GM18951 (cell line): ENCODE data around the gene ARL6IP4.

ENCODE experiments used
- POLR2A ChIP-seq: IDR thresholded peaks from 4 replicates; pipeline ENCODE4 v1.6.1; 2011; ENCODE audit warnings: mild to moderate bottlenecking; ENCODE audit not compliant: insufficient read length, insufficient read depth; ENCODE audit errors: extremely low read depth
- in situ Hi-C: fragments of 300-500 bp; cut with MboI; formaldehyde crosslinking; loops from one replicate; pipeline ENCODE4 v1.12.0; 2022; ENCODE audit warnings: low sequenced_read_pairs, mixed read lengths, inconsistent platforms; ENCODE audit not compliant: unreplicated experiment

The ARL6IP4 gene

DNA sequence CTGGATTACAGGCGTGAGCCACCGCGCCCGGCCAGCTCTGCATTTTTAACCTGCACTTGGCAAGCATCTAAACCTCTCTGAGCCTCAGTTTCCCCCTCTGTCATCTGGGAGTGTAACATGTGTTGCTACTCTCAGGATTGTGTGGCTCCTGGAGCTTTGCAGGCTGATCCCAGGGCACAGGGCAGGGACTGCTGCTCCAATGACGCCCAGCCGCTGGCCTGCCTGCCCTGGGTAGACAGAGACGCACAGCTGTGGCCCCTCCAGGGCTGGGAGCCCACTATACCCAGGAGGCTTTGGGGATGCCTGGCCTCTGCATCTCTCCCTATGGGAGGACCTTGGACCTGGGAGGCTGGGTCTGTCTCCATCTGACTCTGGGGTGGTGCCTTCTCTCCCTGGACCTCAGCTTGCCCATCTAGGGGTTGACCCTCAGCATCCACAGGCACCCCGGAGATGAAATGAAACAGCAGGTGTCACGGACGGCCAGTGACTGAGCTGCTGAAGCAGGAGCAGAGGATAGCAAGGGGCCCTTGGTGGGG lies 13.7 kb downstream of the ARL6IP4 start:
- in situ Hi-C loops = no loop called here
- no peak for TF ChIP-seq POLR2A

DNA sequence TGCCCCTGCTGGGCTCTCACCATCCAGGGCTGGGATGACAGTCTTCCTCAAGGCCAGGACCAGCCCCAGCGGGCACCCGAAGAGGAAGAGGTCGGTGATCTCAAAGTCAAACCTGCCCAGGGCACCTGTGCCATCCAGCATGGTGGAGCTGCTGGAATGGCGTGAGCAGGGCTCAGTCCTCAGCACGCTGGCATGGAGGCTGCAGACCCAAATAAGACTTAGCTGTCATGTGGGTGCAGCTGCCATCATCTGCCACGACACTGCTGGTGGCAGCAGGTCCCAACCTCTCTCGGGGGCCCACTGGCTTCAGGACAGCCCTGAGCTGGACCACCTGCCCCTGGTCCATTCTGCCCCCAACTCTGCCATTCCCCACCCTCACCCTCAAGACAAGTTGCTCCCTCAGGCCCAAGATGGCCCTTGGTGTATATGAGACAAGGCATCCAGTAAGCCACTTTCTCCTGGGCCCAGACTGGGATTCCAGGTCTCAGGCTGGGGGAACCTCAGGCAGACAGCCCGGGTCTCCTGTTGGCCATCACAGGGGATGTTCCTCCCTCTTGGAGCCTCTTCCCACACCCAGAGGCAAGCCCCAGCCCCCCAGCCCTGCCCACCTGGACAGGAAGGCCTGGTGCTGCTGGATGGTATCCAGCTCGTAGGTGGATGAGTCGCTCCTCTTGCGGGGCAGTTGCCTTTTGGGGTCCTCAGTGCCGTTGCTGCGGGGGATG lies 14.5 kb downstream of the ARL6IP4 start:
- no peak for TF ChIP-seq POLR2A
- in situ Hi-C loops = no loop called here

DNA sequence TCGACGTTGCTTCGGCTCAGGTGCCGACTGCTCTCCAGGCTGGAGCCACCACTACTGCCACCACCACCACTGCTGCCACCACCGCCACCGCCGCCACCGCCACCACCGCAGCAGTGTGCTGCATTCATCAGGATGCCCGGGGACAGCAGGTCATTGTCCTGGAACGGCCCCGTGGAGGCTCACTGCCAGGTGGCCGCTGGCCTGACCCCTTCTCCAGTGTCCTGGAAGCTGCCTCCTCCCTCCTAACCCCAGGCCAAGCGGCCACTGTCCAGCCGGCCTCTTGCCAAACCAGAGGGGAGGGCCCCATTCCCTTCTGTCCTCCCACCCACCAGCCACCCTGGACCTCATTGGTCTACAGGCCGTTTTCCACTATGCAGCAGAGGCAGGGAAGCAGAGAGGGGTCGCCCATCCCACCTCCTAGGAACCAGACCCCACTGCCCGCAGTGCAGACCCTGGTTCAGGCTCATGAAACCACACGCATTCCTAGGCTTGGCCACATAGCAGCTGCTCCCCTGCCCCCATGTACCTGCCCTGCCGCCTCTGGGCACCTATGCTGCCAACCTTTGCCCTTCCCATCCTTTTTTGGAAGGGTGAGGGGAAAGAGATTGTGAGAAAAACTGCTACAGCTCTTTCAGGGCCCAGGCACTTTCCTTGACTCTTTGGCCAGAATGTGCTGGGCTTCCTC lies 15.2 kb downstream of the ARL6IP4 start:
- no peak for TF ChIP-seq POLR2A
- in situ Hi-C loops = no loop called here

DNA sequence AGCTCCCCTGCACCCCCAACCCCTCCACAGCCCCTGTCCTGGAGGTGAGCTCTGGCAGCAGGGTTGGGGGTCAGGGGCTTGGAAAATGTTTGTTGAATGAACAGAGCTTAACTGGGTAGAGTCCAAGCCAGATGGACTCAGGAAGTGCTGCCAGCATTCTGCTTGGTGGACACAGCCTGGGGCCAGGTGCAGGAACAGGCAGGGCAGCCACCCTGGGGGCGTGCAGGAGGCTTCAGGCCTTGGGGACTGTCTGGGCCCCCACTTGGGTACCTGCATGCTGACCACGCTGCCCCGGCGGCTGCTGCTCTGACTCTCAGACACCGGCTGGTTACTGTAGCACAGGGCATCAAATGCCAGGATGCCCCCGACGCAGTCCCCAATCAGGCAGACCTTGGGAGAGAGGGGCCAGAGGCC lies 15.7 kb downstream of the ARL6IP4 start:
- no peak for TF ChIP-seq POLR2A

DNA sequence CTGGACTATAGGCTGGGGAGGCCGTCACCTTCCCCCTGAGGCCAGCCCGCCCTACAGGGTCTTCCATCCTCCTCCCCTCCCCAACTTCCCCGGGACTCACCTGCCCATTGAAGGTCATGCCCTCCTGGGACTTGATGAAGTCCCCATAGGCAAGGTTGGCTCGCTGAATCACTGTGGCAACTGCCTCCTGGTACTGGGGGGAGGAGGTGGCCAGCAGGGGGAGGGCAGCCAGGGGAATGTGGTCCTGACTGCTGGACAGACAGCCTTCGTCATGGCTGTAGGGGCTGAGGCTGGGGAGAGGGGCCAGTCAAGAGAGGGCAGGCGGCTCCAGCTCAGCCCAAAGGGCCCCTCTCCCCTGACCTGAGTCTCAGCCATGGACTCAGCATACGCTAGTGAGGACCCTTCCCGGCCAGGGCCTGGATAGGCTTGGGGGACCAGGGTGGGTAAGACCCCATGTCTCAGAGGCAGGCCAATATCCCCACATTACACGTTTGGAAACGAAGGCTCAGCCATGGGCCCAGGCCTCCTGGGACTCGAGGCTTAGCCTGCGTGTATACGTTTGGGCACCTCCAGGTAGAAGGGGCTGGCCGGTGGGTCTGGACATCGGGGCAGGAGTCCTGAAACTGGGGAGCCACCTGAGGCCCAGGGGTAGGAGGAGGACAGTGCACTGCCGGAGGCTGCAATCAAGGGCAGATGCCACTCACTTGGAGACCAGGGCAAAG lies 16.3 kb downstream of the ARL6IP4 start:
- in situ Hi-C loops = no loop called here
- no peak for TF ChIP-seq POLR2A

More for the DNA sequence above, 15.7 kb downstream of the ARL6IP4 start:
- in situ Hi-C loops = no loop called here

DNA sequence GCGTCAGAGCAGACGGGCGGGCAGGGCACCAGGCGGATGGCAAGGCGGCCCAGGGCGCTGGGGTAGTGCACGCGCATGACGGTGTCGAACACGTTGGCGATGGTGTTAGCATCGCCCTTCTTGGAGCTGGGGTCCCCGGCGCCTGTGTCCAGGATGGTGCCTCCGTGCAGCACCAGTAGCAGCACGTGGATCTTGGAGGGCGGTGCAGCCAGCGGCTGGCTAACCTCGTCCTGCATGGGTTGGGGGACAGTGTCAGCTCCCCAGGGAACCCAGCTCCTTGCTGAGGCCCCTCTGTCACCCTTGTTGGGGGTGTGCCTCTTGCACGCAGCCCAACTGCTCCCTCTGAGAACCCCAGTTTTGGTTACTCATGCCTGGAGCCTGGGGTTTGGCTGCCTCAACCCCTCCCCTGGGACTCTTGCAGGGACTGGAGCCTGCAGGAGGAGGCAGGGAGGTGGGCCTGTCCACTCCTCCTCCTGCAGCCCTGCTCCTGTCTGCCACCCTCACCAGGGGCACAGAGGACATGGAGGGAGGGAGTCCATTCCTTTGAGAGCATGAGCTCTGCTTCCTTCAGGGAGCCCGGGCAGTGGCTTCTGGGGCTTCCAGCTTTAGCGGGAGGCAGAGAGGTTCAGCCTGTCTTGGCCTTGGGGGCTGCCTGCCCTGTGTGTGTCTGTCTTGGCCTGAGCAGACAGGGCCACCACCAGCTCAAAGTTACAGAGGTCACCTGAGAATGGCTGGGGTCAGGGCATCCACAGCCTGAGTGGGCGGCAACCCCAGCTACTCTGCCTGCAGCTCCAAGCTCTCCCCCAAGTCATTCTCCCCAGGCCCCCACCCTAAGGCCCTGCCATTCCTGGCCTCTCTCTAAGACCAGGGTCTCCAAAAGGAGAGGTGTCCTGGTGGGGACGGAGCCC lies 17.1 kb downstream of the ARL6IP4 start:
- in situ Hi-C loops = no loop called here
- no peak for TF ChIP-seq POLR2A

DNA sequence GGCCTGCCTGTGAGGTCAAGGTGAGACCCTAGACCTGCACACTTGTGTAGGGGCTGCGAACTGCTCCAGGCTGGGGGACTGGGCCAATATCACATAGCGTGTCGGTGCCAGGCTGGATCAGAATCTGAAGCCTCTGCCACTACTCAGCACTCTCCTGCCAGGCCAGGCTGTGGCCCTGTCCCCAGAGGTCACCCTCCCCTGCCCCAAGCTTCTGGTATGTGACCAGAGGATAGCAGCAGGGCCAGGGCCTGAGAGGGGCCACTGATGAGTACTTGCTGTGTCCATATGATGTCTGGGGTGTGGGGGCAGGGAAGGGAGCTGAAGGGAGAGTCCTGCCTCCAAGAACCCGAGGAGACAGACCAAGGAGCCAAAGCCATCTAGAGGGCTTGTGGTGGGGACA lies 17.8 kb downstream of the ARL6IP4 start:
- in situ Hi-C loops = no loop called here
- TF ChIP-seq POLR2A = no peak

DNA sequence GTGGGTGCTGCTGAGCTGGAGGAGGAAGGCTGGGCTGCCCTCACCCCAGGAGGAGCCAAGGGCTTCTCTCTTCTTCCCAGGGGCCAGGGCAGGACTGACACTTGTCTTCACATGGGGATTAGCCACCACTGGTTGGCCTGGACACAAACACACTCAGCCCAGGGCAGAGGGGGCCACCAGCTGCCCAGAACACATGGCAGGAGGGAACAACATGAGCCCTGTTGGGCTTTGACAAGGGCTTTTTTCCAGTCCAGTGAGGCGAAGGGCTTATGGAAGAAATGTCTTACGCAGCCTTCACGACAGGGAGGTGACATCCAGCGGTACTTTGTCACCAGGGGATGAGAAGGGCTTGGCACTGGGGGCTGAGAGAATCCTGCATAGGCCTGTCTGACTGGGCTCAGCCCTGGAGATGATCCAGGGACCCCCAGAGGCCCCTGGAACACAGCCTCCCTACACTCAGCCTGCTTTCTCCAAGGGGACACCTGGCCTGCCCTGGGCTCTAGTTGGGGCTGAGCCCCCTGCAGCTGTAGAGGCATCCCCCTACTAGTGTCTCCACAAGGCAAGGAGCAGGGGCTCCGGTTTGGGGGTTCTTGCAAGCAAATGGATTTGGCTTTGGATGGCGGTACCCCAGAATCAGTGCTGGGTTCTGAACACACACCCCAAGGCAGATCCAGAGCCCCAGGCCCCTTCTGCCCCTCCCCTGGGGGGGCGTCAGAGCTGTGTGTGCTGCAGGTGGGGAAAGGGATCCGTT lies 18.9 kb downstream of the ARL6IP4 start:
- no peak for TF ChIP-seq POLR2A
- in situ Hi-C loops = no loop called here

DNA sequence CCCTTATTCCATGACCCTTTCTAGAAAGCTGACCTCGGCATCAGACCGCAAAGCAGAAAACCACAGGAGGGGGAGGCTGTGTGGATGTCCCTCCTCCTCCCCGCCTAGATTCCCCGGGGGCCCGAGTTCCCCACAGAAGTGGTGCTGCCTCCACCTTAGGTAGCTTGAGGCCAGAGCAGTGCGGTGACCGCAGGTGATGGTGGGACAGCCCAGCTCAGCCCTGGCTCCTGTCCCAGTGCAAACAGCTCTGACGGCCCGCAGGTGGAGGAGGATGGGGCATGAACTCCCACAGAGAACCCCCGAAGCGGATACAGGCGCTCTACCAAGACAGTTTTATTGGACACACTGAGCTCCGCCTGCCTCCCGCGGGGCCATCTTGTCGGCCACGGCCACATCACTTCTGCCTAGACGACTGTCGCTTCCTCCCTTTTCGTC lies 19.5 kb downstream of the ARL6IP4 start:
- no peak for TF ChIP-seq POLR2A
- in situ Hi-C loops = no loop called here

DNA sequence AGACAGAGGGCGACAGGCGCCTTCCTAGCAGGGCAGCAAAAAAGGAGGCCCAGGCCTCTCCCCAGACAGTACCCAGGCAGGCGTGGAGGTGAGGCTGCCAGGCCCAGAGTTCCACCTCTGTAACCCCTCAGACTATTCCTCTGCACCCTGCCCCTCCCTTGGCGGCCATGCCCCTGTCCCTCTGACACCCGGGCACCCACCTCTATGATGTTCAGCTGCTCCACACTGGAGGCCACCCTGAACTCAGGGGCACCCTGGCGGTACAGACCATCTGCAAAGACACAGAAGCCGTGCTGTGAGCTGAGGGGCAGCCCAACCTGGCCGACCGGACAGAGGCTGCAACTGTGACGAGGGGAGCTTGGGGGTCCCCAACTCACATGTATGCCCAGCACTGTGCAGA lies 20.1 kb downstream of the ARL6IP4 start:
- no peak for TF ChIP-seq POLR2A
- in situ Hi-C loops = no loop called here

DNA sequence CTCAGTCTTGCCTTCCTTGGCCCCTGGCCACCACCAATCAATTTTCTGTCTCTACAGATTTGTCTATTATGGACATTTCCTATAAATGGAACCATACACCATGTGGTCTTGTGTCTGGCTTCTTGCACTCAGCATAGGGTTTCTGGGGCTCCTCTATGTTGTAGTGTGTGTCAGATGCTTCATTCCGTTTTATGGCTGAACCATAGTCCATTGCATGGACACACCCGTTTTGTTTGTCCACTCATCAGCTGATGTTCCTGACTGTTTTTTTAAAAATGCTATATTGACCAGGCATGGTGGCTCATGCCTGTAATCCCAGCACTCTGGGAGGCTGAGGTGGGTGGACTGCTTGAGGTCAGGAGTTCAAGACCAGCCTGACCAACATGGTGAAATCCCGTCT lies 21.0 kb downstream of the ARL6IP4 start:
- TF ChIP-seq POLR2A = no peak
- in situ Hi-C loops = no loop called here

DNA sequence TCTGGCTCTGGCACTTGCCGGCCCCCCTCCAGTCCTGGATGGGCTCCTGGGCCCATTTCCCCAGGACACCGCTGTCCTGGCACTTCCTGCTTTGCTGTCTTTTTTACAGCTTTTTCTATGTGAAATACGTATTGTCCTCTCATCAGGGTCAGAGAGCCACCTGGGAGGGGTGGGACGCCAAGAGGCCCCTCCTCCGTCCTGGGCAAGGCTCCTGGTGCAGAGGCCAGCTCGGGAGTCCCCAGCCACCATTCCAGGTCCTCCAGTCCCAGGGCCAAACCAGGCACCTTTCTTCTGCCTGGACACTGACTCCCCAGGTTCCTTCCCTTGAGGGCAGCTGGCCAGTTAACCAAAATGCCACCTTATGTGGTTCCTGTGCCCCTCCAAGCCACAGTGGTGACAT lies 22.8 kb downstream of the ARL6IP4 start:
- TF ChIP-seq POLR2A = no peak
- in situ Hi-C loops = no loop called here
